ENCODE results near the gene EFCAB13. TPM values are rescaled to one million over a fixed set of nuclear protein-coding genes. Genes with fewer than 3 reads are reported as not detected.

EFCAB13 gene
- polyA plus RNA-seq, 2 donors: 0.61 to 1.8 TPM

DNA sequence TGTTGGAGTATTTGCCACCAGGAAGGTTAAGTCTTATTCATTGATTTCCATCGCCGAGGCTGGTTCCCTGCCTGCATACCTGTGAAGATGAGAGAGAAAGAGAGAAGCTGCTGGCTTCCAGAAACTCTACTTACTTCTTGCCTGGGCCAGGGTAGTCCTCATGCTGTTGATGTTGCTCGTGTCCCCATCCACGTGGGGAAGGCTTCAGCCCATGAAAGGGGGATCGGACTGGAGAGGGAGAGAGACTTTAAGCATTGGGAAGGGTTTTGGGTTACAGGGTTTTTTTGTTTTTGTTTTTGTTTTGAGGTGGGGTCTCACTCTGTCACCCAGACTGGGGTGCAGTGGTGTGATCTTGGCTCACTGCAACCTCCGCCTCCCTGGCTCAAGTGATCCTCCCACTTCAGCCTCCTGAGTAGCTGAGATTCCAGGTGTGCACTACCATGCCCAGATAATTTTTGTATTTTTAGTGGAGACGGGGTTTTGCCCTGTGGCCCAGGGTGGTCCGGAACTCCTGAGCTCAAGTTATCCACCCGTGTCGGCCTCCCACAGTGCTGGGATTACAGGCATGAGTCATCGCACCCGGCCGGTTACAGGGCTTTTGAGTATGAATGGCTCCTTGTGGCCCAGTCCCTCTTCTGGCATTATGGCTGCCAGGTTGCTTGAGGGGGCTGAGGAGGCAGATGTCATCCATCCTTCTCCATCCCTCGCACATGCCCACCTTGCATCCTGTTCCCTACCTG, 43.5 kb upstream of the EFCAB13 start:
- WGBS, 2 donors: 68 to 81% methylated on average over 14 of the region's 14 CpGs
- Histone ChIP-seq H3K9me3 (ENCODE audit: control insufficient read depth in 2 of 2, insufficient read depth in 1 of 2, low read depth in 1 of 2, low read length in 1 of 2) (no peaks in the 10 kb centered on the region), H3K27ac (ENCODE audit: low read depth in 2 of 2, low read length in 1 of 2) (peak overlapping the region; percentile 75), H3K27me3 (ENCODE audit: control insufficient read depth in 1 of 2, insufficient read depth in 2 of 2, low read length in 2 of 2) (no peaks in the 10 kb centered on the region), H3K36me3 (ENCODE audit: control insufficient read depth in 2 of 2, insufficient read depth in 2 of 2, low read length in 1 of 2) (no peaks in the 10 kb centered on the region), H3K4me1 (ENCODE audit: control insufficient read depth in 2 of 2, insufficient read depth in 2 of 2, low read length in 1 of 2) (peaks cover 3 to 8% of the 10 kb centered on the region in 2 donors), H3K4me3 (ENCODE audit: low read depth in 1 of 2, low read length in 2 of 2) (no peak overlapping the region)

DNA sequence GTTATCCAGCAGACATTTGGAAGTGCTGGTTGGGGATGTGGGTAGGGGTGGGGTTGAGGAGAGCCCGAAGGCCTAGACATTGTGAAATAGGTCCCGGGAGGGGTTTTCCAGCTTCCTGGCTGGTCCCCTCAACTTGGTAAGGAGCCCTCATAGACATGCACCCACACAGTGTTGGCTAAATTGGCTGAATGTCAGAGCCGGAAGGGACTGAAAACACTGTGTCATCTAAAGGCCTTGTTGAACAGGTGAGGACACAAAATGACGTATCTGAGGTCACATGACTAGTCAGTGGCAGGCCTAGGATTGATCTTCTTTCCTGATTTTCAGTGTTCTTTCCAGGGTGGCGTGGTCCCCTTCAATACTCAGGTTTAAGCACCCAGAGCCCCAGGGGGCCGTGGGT, 42.5 kb upstream of the EFCAB13 start:
- H3K36me3 ChIP-seq (ENCODE audit: control insufficient read depth in 2 of 2, insufficient read depth in 2 of 2, low read length in 1 of 2): no peaks in the 10 kb centered on the region
- 82 to 85% methylated on average over 6 of the region's 6 CpGs for WGBS, 2 donors
- no peaks in the 10 kb centered on the region for H3K27me3 ChIP-seq (ENCODE audit: control insufficient read depth in 1 of 2, insufficient read depth in 2 of 2, low read length in 2 of 2)
- H3K4me3 ChIP-seq (ENCODE audit: low read depth in 1 of 2, low read length in 2 of 2): no peak overlapping the region
- H3K27ac ChIP-seq (ENCODE audit: low read depth in 2 of 2, low read length in 1 of 2): no peak overlapping the region
- H3K4me1 ChIP-seq (ENCODE audit: control insufficient read depth in 2 of 2, insufficient read depth in 2 of 2, low read length in 1 of 2): peaks cover 3% of the 10 kb centered on the region in 2 donors
- H3K9me3 ChIP-seq (ENCODE audit: control insufficient read depth in 2 of 2, insufficient read depth in 1 of 2, low read depth in 1 of 2, low read length in 1 of 2): no peaks in the 10 kb centered on the region

DNA sequence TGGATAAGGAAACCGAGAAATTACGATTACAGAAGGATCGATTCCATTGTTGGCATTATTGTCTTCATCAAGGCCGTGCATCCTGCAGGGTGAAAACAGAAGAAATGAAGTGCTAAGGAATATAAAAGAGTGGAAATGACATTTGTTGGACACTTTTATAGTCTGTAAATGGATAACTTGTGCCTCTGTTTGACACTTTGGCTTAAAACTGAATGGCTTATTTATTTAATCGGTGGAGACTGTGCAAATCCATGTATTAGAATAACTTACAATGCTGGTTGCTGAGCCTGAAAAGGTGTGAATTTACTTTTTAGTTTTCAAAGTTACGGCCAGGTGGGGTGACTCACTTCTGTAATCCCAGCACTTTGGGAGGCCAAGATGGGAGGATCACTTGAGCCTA, 38.8 kb upstream of the EFCAB13 start:
- H3K36me3 ChIP-seq (ENCODE audit: control insufficient read depth in 2 of 2, insufficient read depth in 2 of 2, low read length in 1 of 2): no peaks in the 10 kb centered on the region
- H3K4me1 ChIP-seq (ENCODE audit: control insufficient read depth in 2 of 2, insufficient read depth in 2 of 2, low read length in 1 of 2): no peaks in the 10 kb centered on the region
- no peaks in the 10 kb centered on the region for H3K27me3 ChIP-seq (ENCODE audit: control insufficient read depth in 1 of 2, insufficient read depth in 2 of 2, low read length in 2 of 2)
- 80 to 85% methylated on average over 6 of the region's 6 CpGs for WGBS, 2 donors
- no peak overlapping the region for H3K27ac ChIP-seq (ENCODE audit: low read depth in 2 of 2, low read length in 1 of 2)
- H3K4me3 ChIP-seq (ENCODE audit: low read depth in 1 of 2, low read length in 2 of 2): no peak overlapping the region
- no peaks in the 10 kb centered on the region for H3K9me3 ChIP-seq (ENCODE audit: control insufficient read depth in 2 of 2, insufficient read depth in 1 of 2, low read depth in 1 of 2, low read length in 1 of 2)

DNA sequence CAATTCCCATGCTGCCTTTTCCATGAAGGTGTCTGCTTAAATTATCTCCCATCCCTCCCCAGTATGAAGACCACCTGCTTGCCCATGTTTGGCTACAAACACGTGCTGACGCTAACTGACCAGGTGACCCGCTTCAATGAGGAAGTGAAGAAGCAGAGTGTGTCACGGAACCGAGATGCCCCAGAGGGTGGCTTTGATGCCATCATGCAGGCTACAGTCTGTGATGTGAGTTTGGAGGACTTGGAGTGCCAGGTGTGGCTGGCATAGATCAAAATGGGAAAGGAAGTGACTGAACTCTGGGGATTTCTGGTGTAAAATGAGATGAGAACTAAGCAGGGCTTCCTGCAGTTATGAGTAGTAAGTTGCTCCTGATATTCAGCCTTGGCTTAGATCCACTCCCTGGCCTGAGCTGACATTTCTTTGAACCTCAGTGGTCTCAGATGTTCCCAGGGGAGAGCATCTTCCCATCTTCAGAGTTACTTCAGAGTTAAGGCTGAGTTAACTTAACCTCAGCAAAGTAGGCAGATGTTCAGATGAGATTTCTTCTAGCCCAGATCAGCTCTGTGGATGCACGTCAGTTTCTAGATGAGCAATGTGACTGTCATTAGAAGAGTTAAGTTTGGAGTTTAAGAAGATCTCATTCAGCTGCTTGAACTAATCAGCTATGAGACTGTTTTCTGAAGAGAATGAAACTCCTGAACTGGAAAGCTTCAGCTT, 37.4 kb upstream of the EFCAB13 start:
- no peak overlapping the region for H3K4me3 ChIP-seq (ENCODE audit: low read depth in 1 of 2, low read length in 2 of 2)
- no peaks in the 10 kb centered on the region for H3K4me1 ChIP-seq (ENCODE audit: control insufficient read depth in 2 of 2, insufficient read depth in 2 of 2, low read length in 1 of 2)
- 80 to 83% methylated on average over 6 of the region's 6 CpGs for WGBS, 2 donors
- no peaks in the 10 kb centered on the region for H3K9me3 ChIP-seq (ENCODE audit: control insufficient read depth in 2 of 2, insufficient read depth in 1 of 2, low read depth in 1 of 2, low read length in 1 of 2)
- H3K36me3 ChIP-seq (ENCODE audit: control insufficient read depth in 2 of 2, insufficient read depth in 2 of 2, low read length in 1 of 2): peaks cover 0 to 3% of the 10 kb centered on the region in 2 donors
- no peaks in the 10 kb centered on the region for H3K27me3 ChIP-seq (ENCODE audit: control insufficient read depth in 1 of 2, insufficient read depth in 2 of 2, low read length in 2 of 2)
- no peak overlapping the region for H3K27ac ChIP-seq (ENCODE audit: low read depth in 2 of 2, low read length in 1 of 2)

DNA sequence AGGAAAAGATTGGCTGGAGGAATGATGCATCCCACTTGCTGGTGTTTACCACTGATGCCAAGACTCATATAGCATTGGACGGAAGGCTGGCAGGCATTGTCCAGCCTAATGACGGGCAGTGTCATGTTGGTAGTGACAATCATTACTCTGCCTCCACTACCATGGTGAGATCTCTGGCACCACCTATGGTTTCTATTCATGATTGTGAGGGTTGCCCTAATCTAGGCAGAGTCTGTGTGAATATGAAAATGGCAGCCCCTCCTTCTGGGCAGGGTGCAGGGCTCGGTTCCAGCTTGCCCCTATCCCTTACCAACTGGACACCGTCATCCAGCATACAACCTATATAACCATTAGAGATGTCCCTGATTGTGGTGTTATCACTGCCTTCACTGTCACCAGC, 36.7 kb upstream of the EFCAB13 start:
- Histone ChIP-seq H3K27ac (ENCODE audit: low read depth in 2 of 2, low read length in 1 of 2) (no peak overlapping the region), H3K36me3 (ENCODE audit: control insufficient read depth in 2 of 2, insufficient read depth in 2 of 2, low read length in 1 of 2) (peaks cover 0 to 3% of the 10 kb centered on the region in 2 donors)
- WGBS, 2 donors: 92 to 94% methylated on average over 4 of the region's 4 CpGs

DNA sequence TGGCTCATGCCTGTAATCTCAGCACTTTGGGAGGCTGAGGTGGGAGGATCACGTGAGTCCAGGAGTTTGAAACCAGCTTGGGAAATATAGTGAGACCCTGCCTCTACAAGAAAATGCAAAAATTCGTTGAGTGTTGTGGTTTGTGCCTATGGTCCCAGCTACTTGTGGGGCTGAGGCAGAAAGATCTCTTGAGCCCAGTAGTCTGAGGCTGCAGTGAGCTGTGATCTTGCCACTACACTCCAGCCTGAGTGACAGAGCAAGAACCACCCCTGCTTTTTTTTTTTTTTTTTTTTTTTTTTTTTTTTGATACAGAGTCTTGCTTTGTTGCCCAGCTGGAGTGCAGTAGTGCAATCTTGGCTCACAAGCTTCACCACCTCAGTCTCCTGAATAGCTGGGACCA, 36.1 kb upstream of the EFCAB13 start:
- Histone ChIP-seq H3K36me3 (ENCODE audit: control insufficient read depth in 2 of 2, insufficient read depth in 2 of 2, low read length in 1 of 2) (peaks cover 0 to 3% of the 10 kb centered on the region in 2 donors), H3K4me1 (ENCODE audit: control insufficient read depth in 2 of 2, insufficient read depth in 2 of 2, low read length in 1 of 2) (no peaks in the 10 kb centered on the region), H3K27ac (ENCODE audit: low read depth in 2 of 2, low read length in 1 of 2) (no peak overlapping the region), H3K27me3 (ENCODE audit: control insufficient read depth in 1 of 2, insufficient read depth in 2 of 2, low read length in 2 of 2) (no peaks in the 10 kb centered on the region), H3K9me3 (ENCODE audit: control insufficient read depth in 2 of 2, insufficient read depth in 1 of 2, low read depth in 1 of 2, low read length in 1 of 2) (no peaks in the 10 kb centered on the region), H3K4me3 (ENCODE audit: low read depth in 1 of 2, low read length in 2 of 2) (no peak overlapping the region)
- WGBS, 2 donors: 76 to 81% methylated on average over 2 of the region's 2 CpGs

More for the DNA sequence above, 36.7 kb upstream of the EFCAB13 start:
- Histone ChIP-seq H3K4me3 (ENCODE audit: low read depth in 1 of 2, low read length in 2 of 2) (no peak overlapping the region), H3K27me3 (ENCODE audit: control insufficient read depth in 1 of 2, insufficient read depth in 2 of 2, low read length in 2 of 2) (no peaks in the 10 kb centered on the region), H3K9me3 (ENCODE audit: control insufficient read depth in 2 of 2, insufficient read depth in 1 of 2, low read depth in 1 of 2, low read length in 1 of 2) (no peaks in the 10 kb centered on the region), H3K4me1 (ENCODE audit: control insufficient read depth in 2 of 2, insufficient read depth in 2 of 2, low read length in 1 of 2) (no peaks in the 10 kb centered on the region)

DNA sequence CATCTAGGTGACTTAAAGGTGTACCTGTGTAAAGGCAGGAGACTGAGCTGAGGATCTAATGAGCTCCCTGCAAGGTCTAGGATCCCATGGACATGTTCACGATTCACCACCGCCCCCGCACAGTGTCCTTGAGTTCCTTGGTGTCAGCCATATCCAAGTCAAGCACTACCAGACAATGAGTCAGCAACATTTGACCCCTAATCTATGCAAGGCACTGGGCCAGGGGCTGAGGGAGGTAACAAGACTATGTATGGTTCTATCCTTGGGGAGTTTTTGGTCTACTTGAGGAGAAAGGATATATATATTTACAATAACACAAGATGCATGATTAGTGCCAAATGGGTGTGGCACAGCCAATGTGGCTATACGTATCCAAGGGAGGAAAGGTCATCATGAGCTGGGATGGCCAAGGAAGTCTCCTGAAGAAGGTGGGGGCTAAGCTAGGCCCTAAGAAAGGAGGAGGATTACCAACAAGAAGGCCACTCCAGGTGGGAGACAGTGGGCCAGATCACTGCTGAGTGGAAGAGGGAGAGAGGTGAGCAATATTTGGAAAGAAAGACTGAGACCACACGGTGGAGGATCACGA, 35.1 kb upstream of the EFCAB13 start:
- Histone ChIP-seq H3K27me3 (ENCODE audit: control insufficient read depth in 1 of 2, insufficient read depth in 2 of 2, low read length in 2 of 2) (no peaks in the 10 kb centered on the region), H3K27ac (ENCODE audit: low read depth in 2 of 2, low read length in 1 of 2) (no peak overlapping the region), H3K36me3 (ENCODE audit: control insufficient read depth in 2 of 2, insufficient read depth in 2 of 2, low read length in 1 of 2) (peaks cover 0 to 3% of the 10 kb centered on the region in 2 donors), H3K9me3 (ENCODE audit: control insufficient read depth in 2 of 2, insufficient read depth in 1 of 2, low read depth in 1 of 2, low read length in 1 of 2) (no peaks in the 10 kb centered on the region), H3K4me1 (ENCODE audit: control insufficient read depth in 2 of 2, insufficient read depth in 2 of 2, low read length in 1 of 2) (no peaks in the 10 kb centered on the region), H3K4me3 (ENCODE audit: low read depth in 1 of 2, low read length in 2 of 2) (no peak overlapping the region)
- 76 to 79% methylated on average over 6 of the region's 6 CpGs for WGBS, 2 donors

DNA sequence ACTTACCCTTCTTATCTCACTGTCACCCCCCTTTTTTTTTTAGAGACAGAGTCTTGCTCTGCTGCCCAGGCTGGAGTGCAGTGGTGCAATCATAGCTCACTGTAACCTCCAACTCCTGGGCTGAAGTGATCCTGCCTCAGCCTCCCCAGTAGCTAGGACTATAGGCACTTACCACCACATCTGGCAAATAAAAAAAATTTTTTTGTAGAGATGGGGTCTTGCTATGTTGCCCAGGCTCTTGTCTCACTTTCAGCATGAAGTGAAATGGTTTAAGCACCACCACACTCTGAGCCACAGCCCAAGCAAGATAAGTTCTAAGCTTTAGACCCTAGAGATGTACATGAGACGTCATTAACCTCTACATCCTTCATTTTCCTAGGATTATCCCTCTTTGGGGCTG, 34.5 kb upstream of the EFCAB13 start:
- 89 to 93% methylated on average over 1 of the region's 1 CpG for WGBS, 2 donors
- Histone ChIP-seq H3K4me1 (ENCODE audit: control insufficient read depth in 2 of 2, insufficient read depth in 2 of 2, low read length in 1 of 2) (no peaks in the 10 kb centered on the region), H3K27ac (ENCODE audit: low read depth in 2 of 2, low read length in 1 of 2) (no peak overlapping the region), H3K27me3 (ENCODE audit: control insufficient read depth in 1 of 2, insufficient read depth in 2 of 2, low read length in 2 of 2) (no peaks in the 10 kb centered on the region), H3K9me3 (ENCODE audit: control insufficient read depth in 2 of 2, insufficient read depth in 1 of 2, low read depth in 1 of 2, low read length in 1 of 2) (no peaks in the 10 kb centered on the region), H3K4me3 (ENCODE audit: low read depth in 1 of 2, low read length in 2 of 2) (no peak overlapping the region), H3K36me3 (ENCODE audit: control insufficient read depth in 2 of 2, insufficient read depth in 2 of 2, low read length in 1 of 2) (peaks cover 0 to 3% of the 10 kb centered on the region in 2 donors)

DNA sequence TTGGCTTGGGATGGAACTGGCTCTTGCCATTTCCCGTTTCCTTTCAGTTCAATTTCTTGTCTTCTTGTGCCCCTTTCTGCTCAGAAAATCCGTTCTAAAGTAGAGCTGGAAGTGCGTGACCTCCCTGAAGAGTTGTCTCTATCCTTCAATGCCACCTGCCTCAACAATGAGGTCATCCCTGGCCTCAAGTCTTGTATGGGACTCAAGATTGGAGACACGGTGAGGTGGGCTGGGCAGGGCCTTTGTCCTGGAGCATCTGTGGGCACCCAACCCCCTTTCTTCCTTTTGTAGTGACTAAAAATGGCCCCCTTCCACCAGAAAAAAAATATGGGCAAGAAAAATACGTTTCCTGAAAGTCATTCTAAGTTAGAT, 32.9 kb upstream of the EFCAB13 start:
- Histone ChIP-seq H3K9me3 (ENCODE audit: control insufficient read depth in 2 of 2, insufficient read depth in 1 of 2, low read depth in 1 of 2, low read length in 1 of 2) (no peaks in the 10 kb centered on the region), H3K4me1 (ENCODE audit: control insufficient read depth in 2 of 2, insufficient read depth in 2 of 2, low read length in 1 of 2) (peaks cover 0 to 4% of the 10 kb centered on the region in 2 donors), H3K27ac (ENCODE audit: low read depth in 2 of 2, low read length in 1 of 2) (no peak overlapping the region), H3K4me3 (ENCODE audit: low read depth in 1 of 2, low read length in 2 of 2) (no peak overlapping the region), H3K36me3 (ENCODE audit: control insufficient read depth in 2 of 2, insufficient read depth in 2 of 2, low read length in 1 of 2) (peaks cover 0 to 3% of the 10 kb centered on the region in 2 donors), H3K27me3 (ENCODE audit: control insufficient read depth in 1 of 2, insufficient read depth in 2 of 2, low read length in 2 of 2) (no peaks in the 10 kb centered on the region)
- WGBS, 2 donors: 67 to 77% methylated on average over 5 of the region's 5 CpGs

Data from esophagus (tissue), 2 donors.